Activated naive CD8-positive, alpha-beta T cell treated with anti-CD3 and anti-CD28 coated beads, Interleukin-2, amount 50 U/mL, for 24 hours (primary cell): ENCODE measurements around the gene GTF3C6.
A peak's percentile ranks its signal among the peaks of the same experiment; 100 is the strongest.
"Not testable (repeated sequence)": the region's sequence is repeated elsewhere in the genome, so short reads cannot be mapped to it uniquely, and the experiment has no call there.

Experiments used
- ATAC-seq: fragments of 150-1000 bp; cut with Tn5 transposase; one replicate; pipeline ENCODE4 v1.10.0; 2021
- DNase-seq: peaks from one replicate; pipeline ENCODE4 v3.0.0; 2021
- H3K27ac Mint-ChIP-seq: one replicate; pipeline ENCODE4 v1.8.0; 2021; ENCODE audit warnings: mild to moderate bottlenecking, mixed read lengths
- H3K27me3 Mint-ChIP-seq: one replicate; pipeline ENCODE4 v1.8.0; 2021; ENCODE audit warnings: mixed read lengths
- H3K36me3 Mint-ChIP-seq: one replicate; pipeline ENCODE4 v1.8.0; 2021; ENCODE audit warnings: low read depth, mixed read lengths
- H3K4me1 Mint-ChIP-seq: one replicate; pipeline ENCODE4 v1.8.0; 2021; ENCODE audit warnings: mixed read lengths
- H3K4me3 Mint-ChIP-seq: one replicate; pipeline ENCODE4 v1.8.0; 2021; ENCODE audit warnings: mild to moderate bottlenecking, moderate library complexity, mixed read lengths
- H3K9me3 Mint-ChIP-seq: one replicate; pipeline ENCODE4 v1.8.0; 2021; ENCODE audit warnings: mixed read lengths

The GTF3C6 gene

DNA sequence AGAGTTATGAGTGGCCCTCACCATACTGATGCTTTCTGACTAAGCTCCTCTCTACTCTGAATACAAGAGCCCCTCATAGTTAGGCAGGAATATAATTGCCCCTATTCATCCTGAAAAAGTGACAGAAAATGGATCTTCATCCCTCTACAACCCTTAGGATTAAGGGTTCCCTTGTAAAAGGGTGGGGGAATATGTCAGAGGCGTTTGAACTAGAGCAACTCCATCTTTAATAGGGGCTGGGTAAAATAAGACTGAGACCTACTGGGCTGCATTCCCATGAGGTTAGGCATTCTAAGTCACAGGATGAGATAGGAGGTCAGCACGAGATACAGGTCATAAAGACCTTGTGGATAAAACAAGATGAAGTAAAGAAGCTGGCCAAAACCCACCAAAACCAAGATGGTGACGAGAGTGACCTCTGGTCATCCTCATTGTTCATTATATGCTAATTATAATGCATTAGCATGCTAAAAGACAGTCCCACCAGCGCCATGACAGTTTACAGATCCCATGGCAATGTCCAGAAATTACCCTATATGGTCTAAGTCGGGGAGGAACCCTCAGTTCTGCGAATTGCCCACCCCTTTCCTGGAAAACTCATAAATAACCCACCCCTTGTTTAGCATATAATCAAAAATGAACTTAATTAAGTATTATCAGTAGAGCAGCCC lies 4.7 kb upstream of the GTF3C6 start:
- ATAC-seq, result no peak
- Mint-ChIP-seq H3K9me3 (no peaks in the 10 kb centered on the region), H3K27ac (no peak overlapping the region), H3K27me3 (no peaks in the 10 kb centered on the region), H3K36me3 (peaks cover 2% of the 10 kb centered on the region), H3K4me3 (no peak overlapping the region), H3K4me1 (peaks cover 9% of the 10 kb centered on the region)
- no peak for DNase-seq

DNA sequence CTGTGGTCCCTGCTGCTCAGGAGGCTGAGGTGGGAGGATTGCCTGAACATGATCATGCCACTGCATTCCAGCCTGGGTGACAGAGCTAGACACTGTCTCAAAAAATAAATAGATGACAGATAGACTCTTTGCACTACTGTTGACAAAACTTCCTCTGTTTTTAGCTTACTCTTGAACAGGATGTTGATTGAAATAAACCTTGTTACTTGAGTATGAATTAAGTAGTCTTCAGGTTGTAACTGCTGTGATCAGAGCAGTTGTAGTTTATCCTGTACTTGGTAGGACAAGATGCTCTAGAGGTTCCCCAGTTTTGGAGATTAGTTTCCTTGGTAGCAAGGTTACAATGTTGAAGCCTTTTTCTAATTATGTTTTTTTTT lies 1.5 kb downstream of the GTF3C6 start:
- Mint-ChIP-seq H3K36me3 (peaks cover 33% of the 10 kb centered on the region), H3K27ac (peak overlapping the region; percentile 67), H3K27me3 (no peaks in the 10 kb centered on the region), H3K4me3 (peak overlapping the region; percentile 97), H3K4me1 (peaks cover 21% of the 10 kb centered on the region), H3K9me3 (no peaks in the 10 kb centered on the region)
- DNase-seq (no peak), ATAC-seq (no peak)

DNA sequence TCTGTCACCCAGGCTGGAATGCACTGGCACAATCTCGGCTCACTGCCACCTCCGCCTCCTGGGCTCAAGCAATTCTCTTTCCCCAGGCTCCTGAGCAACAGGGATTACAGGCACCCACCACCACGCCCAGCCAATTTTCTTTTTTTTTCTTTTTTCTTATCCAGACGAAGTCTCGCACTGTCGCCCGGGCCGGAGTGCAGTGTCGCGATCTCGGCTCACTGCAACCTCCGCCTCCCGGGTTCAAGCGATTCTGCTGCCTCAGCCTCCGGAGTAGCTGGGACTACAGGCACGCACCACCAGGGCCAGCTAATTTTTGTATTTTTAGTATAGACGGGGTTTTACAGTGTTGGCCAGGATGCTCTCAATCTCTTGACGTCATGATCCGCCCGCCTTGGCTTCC lies 4.1 kb downstream of the GTF3C6 start:
- not testable (repeated sequence) for H3K9me3 Mint-ChIP-seq, DNase-seq, ATAC-seq, H3K27ac Mint-ChIP-seq, H3K27me3 Mint-ChIP-seq, H3K4me3 Mint-ChIP-seq
- H3K36me3 Mint-ChIP-seq, result peaks cover 51% of the 10 kb centered on the region
- H3K4me1 Mint-ChIP-seq, result peaks cover 17% of the 10 kb centered on the region

DNA sequence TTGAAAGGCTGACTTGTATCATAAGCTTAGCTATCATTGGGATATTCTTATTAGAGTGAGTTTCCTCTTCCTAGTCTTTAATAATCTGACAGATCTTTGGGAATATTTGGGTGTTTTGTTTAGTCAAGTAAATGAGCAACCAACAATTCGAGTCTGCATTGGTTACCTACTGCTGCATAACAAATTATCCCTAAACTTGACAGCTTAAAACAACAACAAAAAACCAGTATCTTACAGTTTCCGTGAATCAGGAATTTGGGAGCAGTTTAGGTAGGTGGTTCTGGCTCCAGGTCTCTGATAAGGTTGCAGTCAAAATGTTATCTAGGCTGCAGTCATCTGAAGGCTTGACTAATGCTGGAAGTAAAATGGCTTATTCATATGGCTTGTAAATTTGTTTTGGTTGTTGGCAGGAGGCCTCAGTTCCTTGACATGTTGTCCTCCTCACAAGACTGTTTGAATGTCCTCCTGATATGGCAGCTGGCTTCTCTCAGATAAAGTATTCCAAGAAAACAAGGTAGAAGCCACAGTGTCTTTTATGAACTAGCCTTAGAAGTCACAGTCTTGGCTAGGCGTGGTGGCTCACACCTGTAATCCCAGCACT lies 7.2 kb downstream of the GTF3C6 start:
- DNase-seq (no peak), ATAC-seq (no peak)
- Mint-ChIP-seq H3K36me3 (peaks cover 53% of the 10 kb centered on the region), H3K4me1 (no peaks in the 10 kb centered on the region), H3K9me3 (no peaks in the 10 kb centered on the region), H3K27ac (no peak overlapping the region), H3K4me3 (no peak overlapping the region), H3K27me3 (no peaks in the 10 kb centered on the region)

DNA sequence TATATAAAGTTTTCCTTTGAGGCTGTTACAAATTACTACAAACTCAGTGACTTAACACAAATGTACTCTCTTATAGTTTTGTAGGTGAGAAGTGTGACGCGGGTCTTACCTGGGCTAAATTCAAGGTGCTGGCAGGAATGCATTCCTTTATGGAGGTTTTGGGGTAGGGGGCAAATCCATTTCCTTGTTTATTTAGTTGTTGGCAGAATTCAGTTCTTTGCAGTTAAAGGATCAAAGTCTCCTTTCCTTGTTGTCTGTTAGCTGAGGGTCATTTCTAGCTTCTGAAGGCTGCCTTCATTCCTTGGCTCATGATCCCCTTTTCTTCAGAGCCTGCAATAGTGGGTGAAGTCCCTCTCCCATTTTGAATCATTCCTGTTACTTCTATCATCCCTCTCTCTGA lies 10.2 kb downstream of the GTF3C6 start:
- H3K4me3 Mint-ChIP-seq, ATAC-seq, H3K9me3 Mint-ChIP-seq, H3K27me3 Mint-ChIP-seq, DNase-seq, H3K4me1 Mint-ChIP-seq, H3K27ac Mint-ChIP-seq: not testable (repeated sequence)
- peaks cover 35% of the 10 kb centered on the region for H3K36me3 Mint-ChIP-seq

DNA sequence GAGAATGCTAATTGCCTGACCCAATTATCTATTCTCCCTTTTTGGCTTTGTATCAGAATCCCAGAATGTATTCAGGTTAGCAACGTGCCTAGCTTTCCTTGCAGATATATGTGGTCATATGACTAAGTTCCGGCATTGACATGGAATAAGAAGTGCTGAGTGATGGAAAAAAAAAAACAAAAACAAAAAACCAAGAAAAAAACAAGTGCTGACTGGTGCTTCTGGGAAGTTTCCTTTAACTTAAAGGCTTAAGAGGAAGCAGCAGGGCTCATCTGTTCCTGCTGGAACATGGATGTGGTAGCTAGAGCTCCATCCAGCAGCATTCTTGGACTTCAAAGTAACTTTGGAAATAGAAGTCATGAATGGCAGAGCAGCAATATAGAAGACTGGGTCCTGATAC lies 13.0 kb downstream of the GTF3C6 start:
- Mint-ChIP-seq H3K4me3 (no peak overlapping the region), H3K36me3 (peaks cover 19% of the 10 kb centered on the region), H3K9me3 (no peaks in the 10 kb centered on the region), H3K27me3 (no peaks in the 10 kb centered on the region), H3K27ac (no peak overlapping the region), H3K4me1 (no peaks in the 10 kb centered on the region)
- ATAC-seq (no peak), DNase-seq (no peak)

DNA sequence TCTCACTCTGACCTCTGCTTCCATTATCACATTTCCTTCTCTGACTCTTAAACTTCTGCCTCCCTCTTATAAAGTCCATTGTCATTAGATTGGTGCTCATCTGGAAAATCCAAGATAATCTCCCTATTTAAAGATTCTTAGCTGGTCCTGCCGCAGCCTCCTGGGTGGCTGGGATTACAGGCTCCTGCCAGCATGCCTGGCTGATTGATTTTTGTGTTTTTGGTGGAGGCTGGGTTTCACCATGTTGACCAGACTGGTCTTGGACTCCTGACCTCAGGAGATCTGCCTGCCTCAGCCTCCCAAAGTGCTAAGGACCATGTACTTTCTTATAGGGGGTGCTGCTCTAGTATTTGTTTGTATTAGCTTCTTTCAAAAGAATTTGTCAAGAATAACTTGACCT lies 18.1 kb downstream of the GTF3C6 start:
- Mint-ChIP-seq H3K9me3 (no peaks in the 10 kb centered on the region), H3K27ac (no peak overlapping the region), H3K36me3 (peaks cover 12% of the 10 kb centered on the region), H3K4me3 (no peak overlapping the region), H3K4me1 (peaks cover 11% of the 10 kb centered on the region), H3K27me3 (no peaks in the 10 kb centered on the region)
- ATAC-seq (no peak), DNase-seq (no peak)

DNA sequence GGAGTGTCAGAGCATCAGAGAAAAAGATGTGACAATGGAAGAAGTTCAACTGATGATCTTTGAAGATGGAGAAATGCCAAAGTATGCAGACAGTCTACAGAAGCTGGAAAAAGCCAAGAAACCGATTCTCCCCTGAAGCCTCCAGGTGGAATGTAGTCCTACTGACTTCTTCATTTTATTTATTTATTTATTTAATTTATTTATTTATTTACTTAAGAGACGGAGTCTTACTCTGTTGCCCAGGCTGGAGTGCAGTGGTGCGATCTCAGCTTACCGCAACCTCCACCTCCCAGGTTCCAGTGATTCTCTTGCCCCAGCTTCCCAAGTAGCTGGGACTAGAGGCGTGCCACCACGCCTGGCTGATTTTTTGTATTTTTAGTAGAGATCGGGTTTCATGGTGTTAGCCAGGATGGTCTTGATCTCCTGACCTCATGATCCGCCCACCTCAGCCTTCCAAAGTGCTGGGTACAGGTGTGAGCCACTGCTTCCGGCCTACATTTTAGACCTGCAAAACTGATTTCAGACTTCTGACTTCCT lies 21.1 kb downstream of the GTF3C6 start:
- Mint-ChIP-seq H3K9me3 (no peaks in the 10 kb centered on the region), H3K27me3 (no peaks in the 10 kb centered on the region), H3K36me3 (peaks cover 22% of the 10 kb centered on the region), H3K27ac (no peak overlapping the region), H3K4me3 (no peak overlapping the region), H3K4me1 (peaks cover 29% of the 10 kb centered on the region)
- ATAC-seq, result no peak
- no peak for DNase-seq

DNA sequence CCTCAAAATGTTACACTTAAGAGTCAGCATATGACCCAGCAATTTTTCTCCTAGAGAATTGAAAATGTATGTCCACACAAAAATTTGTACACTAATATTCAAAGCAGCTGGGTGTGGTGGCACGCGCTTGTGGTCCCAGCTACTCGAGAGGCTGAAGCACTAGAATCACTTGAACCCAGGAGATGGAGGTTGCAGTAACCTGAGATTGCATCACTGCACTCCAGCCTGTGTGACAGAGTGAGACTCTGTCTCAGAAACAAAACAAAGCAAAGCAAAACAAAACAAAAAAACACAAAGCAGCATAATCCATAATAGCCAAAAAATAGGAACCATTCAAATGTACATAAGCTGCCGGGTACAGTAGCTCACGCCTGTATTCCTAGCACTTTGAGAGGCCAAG lies 21.7 kb downstream of the GTF3C6 start:
- H3K4me3 Mint-ChIP-seq, result peak overlapping the region; percentile 99
- H3K4me1 Mint-ChIP-seq, result peaks cover 29% of the 10 kb centered on the region
- H3K27ac Mint-ChIP-seq, result no peak overlapping the region
- DNase-seq, result no peak
- no peaks in the 10 kb centered on the region for H3K9me3 Mint-ChIP-seq
- no peak for ATAC-seq
- H3K36me3 Mint-ChIP-seq, result peaks cover 28% of the 10 kb centered on the region
- no peaks in the 10 kb centered on the region for H3K27me3 Mint-ChIP-seq

DNA sequence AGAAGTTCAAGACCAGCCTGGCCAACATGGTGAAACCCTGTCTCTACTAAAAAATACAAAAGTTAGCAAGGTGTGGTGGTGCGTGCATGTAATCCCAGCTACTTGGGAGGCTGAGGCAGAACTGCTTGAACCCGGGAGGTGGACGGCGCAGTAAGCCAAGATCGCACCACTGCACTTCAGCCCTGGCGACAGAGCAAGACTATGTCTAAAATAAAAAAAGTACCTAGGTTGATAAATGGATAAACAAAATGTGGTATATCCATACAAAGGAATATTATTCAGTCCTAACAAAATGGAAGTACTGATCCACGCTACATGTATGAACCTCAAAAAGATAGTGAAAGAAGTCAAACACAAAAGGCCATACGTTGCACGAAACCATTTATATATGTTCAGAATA lies 22.1 kb downstream of the GTF3C6 start:
- peak overlapping the region; percentile 98 for H3K27ac Mint-ChIP-seq
- H3K4me3 Mint-ChIP-seq, result peak overlapping the region; percentile 99
- H3K27me3 Mint-ChIP-seq, result no peaks in the 10 kb centered on the region
- ATAC-seq (no peak), DNase-seq (no peak)
- no peaks in the 10 kb centered on the region for H3K9me3 Mint-ChIP-seq
- H3K36me3 Mint-ChIP-seq, result peaks cover 31% of the 10 kb centered on the region
- peaks cover 29% of the 10 kb centered on the region for H3K4me1 Mint-ChIP-seq

DNA sequence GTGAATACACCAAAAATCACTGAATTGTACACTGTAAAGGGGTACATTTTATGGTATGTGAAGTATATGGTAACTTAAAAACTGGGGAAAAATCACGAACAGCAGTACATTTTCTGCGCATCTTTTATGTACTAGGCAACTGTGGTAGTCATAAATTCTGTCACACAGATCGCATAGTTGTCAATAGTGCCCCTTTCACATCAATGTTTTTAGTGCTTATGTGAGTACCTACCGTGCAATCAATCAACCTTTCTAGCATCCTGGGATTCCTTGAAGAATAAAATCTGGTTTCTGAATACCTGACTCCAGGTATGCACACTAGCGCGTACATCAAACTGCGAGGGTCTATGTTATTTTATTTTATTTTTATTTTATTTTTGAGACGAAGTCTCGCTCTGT lies 22.7 kb downstream of the GTF3C6 start:
- no peaks in the 10 kb centered on the region for H3K27me3 Mint-ChIP-seq
- H3K27ac Mint-ChIP-seq, result peak overlapping the region; percentile 98
- DNase-seq, result no peak
- H3K9me3 Mint-ChIP-seq, result no peaks in the 10 kb centered on the region
- peaks cover 33% of the 10 kb centered on the region for H3K4me1 Mint-ChIP-seq
- peaks cover 36% of the 10 kb centered on the region for H3K36me3 Mint-ChIP-seq
- ATAC-seq, result no peak
- peak overlapping the region; percentile 99 for H3K4me3 Mint-ChIP-seq

DNA sequence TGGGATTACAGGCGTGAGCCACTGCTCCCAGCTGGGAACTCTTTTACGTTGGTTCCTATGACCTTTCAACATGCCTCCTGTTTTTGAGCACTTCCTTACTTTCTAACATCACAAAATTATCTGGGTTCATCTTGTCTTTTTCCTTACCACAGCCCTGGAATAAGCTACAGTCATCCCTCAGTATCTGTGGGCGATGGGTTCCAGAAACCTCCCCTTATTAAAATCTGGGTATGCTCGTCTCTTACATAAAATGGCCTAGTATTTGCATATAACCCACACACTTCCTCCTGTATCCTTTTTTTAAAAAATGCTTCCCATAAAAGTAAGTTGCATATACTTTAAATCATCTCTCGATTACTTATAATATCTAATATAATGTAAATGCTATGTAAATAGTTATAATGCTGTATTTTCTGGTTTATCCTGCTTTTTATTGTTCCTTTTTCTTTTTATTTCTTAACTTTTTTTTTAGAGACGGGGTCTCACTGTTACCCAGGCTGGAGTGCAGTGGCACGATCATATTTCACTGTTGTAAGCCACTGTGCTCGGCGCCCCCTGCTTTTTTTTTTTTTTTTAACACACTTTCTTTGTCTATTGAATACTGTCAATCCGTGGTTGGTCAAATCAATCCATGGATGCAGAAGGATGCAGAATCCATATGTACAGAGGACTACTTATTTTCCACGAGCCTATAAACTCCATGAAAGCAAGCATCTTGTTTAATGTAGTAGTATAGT lies 32.5 kb downstream of the GTF3C6 start:
- no peak overlapping the region for H3K4me3 Mint-ChIP-seq
- DNase-seq (no peak), ATAC-seq (no peak)
- peaks cover 18% of the 10 kb centered on the region for H3K4me1 Mint-ChIP-seq
- no peaks in the 10 kb centered on the region for H3K9me3 Mint-ChIP-seq
- peaks cover 45% of the 10 kb centered on the region for H3K36me3 Mint-ChIP-seq
- H3K27ac Mint-ChIP-seq, result peak overlapping the region; percentile 50
- H3K27me3 Mint-ChIP-seq, result no peaks in the 10 kb centered on the region

DNA sequence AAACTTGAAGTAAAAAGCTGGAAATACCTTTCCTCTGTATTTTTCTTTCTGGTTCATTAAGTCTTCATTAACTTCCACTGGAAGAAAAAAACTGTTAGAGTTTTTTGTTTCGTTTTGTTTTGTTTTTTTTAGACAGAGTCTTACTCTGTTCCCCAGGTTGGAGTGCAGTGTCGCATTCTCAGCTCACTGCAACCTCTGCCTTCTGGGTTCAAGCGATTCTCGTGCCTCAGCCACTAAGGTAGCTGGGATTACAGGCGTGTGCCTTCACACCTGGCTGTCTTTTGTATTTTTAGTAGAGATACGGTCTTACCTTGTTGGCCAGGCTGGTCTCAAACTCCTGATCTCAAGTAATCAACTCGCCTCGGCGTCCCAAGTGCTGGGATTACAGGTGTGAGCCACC lies 38.2 kb downstream of the GTF3C6 start:
- H3K4me1 Mint-ChIP-seq, result no peaks in the 10 kb centered on the region
- H3K4me3 Mint-ChIP-seq, result no peak overlapping the region
- DNase-seq, result no peak
- no peak overlapping the region for H3K27ac Mint-ChIP-seq
- no peak for ATAC-seq
- no peaks in the 10 kb centered on the region for H3K27me3 Mint-ChIP-seq
- no peaks in the 10 kb centered on the region for H3K9me3 Mint-ChIP-seq
- H3K36me3 Mint-ChIP-seq, result peaks cover 53% of the 10 kb centered on the region

DNA sequence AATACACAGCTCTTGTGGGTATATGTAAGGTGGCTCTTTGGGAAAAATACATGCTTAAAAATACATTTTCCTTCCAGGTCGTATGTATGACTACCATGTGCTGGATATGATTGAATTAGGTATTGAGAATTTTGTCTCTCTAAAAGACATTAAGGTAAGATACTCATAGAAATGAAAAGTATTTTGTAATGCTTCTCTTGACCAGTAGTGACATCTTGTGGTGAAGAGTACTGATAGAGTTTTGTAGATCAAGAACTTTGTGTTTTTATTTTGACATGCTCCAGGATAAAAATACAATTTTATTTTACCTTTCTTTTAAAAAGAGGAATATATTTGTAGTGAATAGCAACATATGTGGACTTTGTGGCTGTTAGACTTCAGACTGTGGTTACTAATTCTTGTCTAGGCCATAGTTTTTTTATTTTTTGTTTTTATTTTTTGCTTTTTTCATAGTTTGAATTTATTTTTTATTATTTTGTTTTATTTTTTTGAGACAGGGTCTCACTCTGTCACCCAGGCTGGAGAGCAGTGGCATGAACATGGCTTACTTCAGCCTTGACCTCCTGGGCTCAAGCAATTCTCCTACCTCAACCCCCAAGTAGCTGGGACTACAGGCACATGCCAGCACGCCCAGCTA lies 41.2 kb downstream of the GTF3C6 start:
- no peaks in the 10 kb centered on the region for H3K9me3 Mint-ChIP-seq
- no peaks in the 10 kb centered on the region for H3K4me1 Mint-ChIP-seq
- no peak overlapping the region for H3K27ac Mint-ChIP-seq
- peaks cover 52% of the 10 kb centered on the region for H3K36me3 Mint-ChIP-seq
- no peak for DNase-seq
- H3K27me3 Mint-ChIP-seq, result no peaks in the 10 kb centered on the region
- ATAC-seq, result no peak
- no peak overlapping the region for H3K4me3 Mint-ChIP-seq

DNA sequence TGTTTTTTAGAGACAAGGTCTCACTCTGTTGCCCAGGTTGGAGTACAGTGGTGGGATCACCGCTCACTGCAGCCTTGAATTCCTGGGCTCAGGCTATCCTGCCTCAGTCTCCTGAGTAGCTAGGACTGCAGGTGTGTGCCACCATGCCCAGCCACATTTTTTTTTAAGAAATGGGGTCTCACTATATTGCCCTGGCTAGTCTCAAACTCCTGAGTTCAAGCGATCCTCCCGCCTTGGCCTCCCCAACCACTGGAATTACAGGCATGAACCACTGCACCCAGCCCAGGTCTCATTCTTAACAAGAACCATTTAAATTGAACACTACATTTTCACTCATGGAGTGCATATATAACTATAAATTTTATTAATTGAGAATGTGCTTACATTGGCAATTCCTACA lies 43.8 kb downstream of the GTF3C6 start:
- no peaks in the 10 kb centered on the region for H3K27me3 Mint-ChIP-seq
- no peak overlapping the region for H3K4me3 Mint-ChIP-seq
- H3K4me1 Mint-ChIP-seq, result peaks cover 4% of the 10 kb centered on the region
- H3K36me3 Mint-ChIP-seq, result peaks cover 48% of the 10 kb centered on the region
- no peak for DNase-seq
- no peak for ATAC-seq
- H3K9me3 Mint-ChIP-seq, result no peaks in the 10 kb centered on the region
- no peak overlapping the region for H3K27ac Mint-ChIP-seq
